ENCODE data around the gene CDKN2B.
A peak's percentile ranks its signal among the peaks of the same experiment; 100 is the strongest.

CDKN2B gene

DNA sequence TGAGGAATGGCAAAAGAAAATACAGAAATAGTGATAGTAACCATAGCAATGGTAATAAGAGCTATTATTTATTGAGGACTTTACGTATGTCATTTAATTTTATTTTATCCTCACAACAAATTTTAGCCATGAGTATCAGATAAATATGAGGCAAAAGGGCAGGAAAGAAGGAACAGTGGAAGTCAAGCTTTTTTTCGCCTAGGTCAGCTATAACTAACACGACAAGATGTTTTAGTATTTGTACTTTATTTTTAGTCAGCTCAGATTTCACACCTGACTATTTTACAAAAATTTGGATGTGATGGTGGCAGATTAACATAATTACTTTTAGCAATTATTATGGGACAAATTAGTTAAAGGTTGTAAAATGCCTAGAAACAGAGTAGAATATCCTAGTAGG, 34.8 kb upstream of the CDKN2B start:
- H3K4me3 ChIP-seq (ENCODE audit: low read depth, low read length) = no peak overlapping the region
- TF ChIP-seq, protein P1, sequence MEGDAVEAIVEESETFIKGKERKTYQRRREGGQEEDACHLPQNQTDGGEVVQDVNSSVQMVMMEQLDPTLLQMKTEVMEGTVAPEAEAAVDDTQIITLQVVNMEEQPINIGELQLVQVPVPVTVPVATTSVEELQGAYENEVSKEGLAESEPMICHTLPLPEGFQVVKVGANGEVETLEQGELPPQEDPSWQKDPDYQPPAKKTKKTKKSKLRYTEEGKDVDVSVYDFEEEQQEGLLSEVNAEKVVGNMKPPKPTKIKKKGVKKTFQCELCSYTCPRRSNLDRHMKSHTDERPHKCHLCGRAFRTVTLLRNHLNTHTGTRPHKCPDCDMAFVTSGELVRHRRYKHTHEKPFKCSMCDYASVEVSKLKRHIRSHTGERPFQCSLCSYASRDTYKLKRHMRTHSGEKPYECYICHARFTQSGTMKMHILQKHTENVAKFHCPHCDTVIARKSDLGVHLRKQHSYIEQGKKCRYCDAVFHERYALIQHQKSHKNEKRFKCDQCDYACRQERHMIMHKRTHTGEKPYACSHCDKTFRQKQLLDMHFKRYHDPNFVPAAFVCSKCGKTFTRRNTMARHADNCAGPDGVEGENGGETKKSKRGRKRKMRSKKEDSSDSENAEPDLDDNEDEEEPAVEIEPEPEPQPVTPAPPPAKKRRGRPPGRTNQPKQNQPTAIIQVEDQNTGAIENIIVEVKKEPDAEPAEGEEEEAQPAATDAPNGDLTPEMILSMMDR (conservative IDR thresholded peaks at IDR 0.05; ENCODE audit: low read depth, low read length) = no peak
- DNase-seq (ENCODE audit: low read depth) = no peak

DNA sequence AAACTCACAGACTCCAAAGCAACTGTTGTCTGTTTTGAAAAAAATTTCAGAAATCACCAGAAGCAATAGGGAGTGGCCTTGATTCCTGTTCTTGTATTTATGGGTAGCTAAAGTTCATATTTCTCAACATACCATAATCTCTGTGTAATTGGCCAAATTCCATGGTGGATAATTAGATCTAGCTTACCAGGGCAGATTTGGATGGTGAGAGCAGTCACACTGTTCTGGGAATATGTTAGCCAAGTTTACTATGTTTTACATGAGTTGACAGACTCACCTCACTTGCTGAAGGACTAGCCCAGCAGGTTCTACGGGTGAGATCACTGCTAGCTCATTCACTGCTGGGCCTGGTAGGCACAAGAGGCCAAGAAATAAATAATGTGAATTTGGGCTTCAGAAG, 32.7 kb upstream of the CDKN2B start:
- DNase-seq (ENCODE audit: low read depth) = peak; percentile 48
- no peak overlapping the region for H3K4me3 ChIP-seq (ENCODE audit: low read depth, low read length)
- TF ChIP-seq, protein P1 (conservative IDR thresholded peaks at IDR 0.05; ENCODE audit: low read depth, low read length) = no peak

DNA sequence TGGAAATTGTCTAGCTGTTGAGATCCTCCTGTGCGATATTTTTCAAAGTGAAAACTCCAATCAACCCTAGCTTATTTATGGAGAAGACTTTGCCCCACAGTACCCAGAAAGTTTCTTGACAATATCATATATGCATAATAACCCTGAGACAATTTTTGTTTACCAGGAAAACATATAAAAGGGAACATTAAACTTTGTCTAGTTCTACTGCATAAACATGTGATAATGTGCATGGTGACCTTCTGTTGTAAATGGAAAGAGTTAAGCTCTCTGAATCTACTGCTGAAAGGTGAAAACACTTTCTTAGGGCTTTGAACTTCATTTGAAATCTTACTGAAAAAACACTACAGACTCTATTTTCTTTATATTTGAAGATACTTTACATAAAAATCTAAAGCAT, 32.2 kb upstream of the CDKN2B start:
- TF ChIP-seq, protein P1 (conservative IDR thresholded peaks at IDR 0.05; ENCODE audit: low read depth, low read length) = no peak
- H3K4me3 ChIP-seq (ENCODE audit: low read depth, low read length) = no peak overlapping the region
- no peak for DNase-seq (ENCODE audit: low read depth)

DNA sequence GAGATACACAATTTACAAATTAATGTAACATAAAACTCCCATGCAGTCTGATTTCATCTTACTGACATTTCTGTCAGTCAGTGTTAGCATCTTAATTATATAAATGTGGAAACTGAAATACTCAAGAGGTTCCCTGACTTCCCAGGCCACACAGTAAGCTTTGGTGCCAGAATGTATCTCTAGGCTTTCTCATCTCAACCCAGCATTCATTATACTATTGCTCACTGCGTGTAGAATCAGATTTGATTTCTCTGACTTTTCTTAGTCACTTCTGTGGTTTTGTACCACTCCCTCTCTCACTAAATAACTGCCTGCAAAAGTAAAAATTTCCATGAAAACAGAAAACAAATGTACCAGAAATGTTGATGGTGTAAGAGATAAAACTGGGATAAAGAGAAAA, 31.7 kb upstream of the CDKN2B start:
- no peak overlapping the region for H3K4me3 ChIP-seq (ENCODE audit: low read depth, low read length)
- peak; percentile 61 for DNase-seq (ENCODE audit: low read depth)
- TF ChIP-seq, protein P1 (conservative IDR thresholded peaks at IDR 0.05; ENCODE audit: low read depth, low read length) = no peak

DNA sequence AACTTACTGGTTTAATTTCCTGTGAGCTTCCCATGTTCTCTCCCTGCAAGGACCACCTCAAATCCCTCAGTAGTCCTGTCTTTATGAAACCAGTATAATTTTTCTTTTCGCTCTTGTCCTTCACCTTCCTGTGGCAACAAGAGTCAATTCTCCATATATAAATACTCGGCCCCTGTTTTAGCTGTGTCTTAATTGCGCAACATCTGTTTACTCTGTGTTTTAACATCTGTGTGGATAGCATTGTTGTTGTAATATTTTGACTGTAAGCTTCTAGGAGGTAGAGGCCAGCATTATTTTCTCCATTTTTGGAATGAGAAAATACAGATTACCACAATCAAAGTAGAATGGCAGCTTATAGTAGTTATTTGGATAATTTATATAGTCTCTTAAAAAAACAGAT, 30.2 kb upstream of the CDKN2B start:
- H3K4me3 ChIP-seq (ENCODE audit: low read depth, low read length) = no peak overlapping the region
- TF ChIP-seq, protein P1 (conservative IDR thresholded peaks at IDR 0.05; ENCODE audit: low read depth, low read length) = no peak
- peak; percentile 47 for DNase-seq (ENCODE audit: low read depth)

DNA sequence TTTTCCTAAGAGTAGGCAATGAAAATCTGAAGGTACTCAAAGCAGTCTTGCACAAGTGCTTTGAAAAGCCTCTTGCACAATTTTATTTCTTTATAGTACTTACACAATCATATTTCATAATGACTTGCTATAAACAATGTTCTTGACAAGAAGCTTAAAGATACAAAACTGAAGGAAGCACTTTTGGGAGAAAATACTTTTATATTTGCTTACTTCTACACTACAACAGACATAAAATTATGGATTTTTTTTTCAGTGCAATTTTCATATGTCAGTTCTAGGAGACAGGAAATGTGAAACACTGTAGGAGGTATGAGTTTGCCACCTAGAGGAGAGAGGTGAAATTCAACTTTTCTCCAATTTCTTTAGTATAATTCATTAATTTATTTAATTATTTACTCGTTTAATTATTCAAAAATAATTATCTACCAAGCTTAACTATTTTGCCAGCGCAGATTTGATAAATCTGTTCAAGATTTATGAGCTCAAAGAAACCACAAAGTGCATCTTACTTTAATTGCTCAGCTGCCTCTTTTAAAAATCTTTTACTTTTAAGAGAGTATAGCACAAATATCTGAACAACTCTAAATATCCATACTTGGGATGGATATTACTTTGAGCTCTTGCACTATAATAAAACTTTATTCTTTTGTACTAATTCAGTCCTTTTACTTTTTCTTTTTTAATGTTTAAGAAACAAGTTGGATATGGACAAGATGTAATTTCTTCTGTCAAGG, 29.0 kb upstream of the CDKN2B start:
- TF ChIP-seq, protein P1 (conservative IDR thresholded peaks at IDR 0.05; ENCODE audit: low read depth, low read length) = peak; percentile 55
- DNase-seq (ENCODE audit: low read depth) = peak; percentile 66
- no peak overlapping the region for H3K4me3 ChIP-seq (ENCODE audit: low read depth, low read length)

Data from choroid plexus epithelial cell (primary cell).